ENCODE measurements around the gene SMTN.
"Not testable (repeated sequence)": the region's sequence is repeated elsewhere in the genome, so short reads cannot be mapped to it uniquely, and the experiment has no call there.

The SMTN gene

DNA sequence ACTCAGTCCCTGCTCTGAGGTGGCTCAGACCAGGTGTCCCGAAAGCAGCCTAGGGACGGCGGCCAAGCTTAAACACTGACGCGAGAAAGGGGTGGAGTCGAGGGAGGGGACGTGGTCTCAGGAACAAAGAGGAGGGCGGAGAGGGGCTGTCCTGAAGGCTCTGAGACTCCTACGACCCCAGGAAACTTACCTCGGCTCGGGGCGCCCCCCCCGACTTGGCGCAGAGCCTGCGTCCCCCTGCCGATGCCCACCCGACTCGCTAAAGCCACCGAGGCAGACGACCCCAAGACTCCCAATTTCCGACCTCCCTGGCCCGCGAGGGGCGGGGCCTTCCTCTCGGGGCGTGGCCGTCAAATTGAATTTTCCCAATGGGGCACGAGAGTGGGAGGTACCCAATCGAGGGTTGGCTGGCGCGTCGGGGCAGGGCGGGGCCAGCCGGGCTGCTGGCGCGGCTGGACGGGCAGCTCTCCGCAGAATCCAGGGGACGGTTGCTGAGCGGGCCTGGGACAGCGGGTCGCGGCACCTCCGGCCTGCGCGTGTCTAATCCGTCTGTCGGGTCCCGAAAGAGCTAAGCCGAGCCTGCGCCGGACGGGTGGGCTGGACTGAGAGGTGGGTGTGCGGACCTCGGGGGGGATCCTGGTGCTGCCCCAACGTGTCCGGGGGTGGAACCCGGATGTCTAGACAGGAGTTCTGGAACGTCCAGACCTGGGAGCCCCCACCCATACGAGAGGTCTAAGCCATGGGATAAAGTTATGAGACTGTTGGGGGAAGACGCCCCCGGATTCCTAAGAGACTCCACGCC, at the start of gene SMTN:
Gene SMTN (plus strand): TSS at position 471 of the 802 bp plus-strand sequence. CDS start 1,941 bp downstream, outside the sequence.
- peak; percentile 83 to 86 for DNase-seq

- no peak for DNase-seq
Observed at GRCh38 chr22:31036671-31037550, 44.2 kb upstream of the SMTN start.

DNA sequence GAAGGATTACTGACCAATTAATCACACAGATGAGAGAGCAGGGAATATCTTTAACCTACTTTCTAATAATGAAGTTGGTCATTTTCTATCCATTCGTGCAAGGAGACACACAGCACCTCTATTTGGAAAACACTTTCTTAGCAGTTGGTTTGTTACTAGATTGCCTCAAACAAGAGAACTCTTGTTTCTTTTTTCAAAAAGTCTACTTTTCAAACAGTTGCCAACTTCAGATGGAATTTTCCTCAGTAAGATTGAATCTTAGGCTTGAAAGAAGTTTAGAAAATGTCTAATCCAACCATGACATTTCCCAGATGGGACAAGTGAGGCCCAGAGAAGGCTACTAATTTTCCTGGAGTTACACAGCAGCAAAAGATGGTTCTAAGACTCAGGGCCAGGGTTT, 42.4 kb upstream of the SMTN start:
- no peak for DNase-seq

- no peak for DNase-seq
Observed at GRCh38 chr22:31039393-31039792, 41.7 kb upstream of the SMTN start.

- DNase-seq, result no peak
Observed at GRCh38 chr22:31040542-31041398, 40.3 kb upstream of the SMTN start.

- no peak for DNase-seq
Observed at GRCh38 chr22:31044262-31044861, 36.8 kb upstream of the SMTN start.

DNA sequence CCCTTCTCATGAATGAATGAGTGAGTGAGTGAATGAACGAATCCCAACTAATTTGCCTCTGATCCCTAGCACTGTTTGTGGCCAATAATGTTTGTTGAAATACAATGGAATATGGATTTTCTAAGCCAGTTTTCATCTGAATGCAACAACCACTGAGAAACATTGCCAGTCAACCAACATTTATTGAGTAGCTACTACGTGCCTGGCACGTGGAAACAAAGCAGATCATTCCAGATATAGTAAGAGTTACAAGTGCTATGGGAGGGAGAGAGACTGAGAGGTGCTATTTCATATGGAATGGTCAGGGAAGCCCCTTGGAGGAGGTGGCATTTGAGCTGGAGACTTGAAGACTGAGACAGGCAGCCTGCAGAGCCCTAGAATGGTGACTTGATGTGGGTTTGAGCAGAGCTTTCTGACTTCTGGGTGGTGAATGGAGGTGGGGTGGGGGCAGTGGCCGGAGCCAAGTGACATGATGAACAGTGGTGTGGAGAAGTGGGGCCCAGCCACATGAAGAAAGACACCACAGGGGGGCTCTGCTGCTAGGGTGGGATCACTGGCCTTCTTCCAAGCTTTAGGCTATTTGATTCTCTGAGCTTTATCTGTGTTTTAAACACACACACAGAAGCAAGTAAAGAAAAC, 35.1 kb upstream of the SMTN start:
- no peak for DNase-seq

- peak in 1 of 2 experiments; percentile 56 for DNase-seq
Observed at GRCh38 chr22:31046539-31047226, 34.4 kb upstream of the SMTN start.

DNA sequence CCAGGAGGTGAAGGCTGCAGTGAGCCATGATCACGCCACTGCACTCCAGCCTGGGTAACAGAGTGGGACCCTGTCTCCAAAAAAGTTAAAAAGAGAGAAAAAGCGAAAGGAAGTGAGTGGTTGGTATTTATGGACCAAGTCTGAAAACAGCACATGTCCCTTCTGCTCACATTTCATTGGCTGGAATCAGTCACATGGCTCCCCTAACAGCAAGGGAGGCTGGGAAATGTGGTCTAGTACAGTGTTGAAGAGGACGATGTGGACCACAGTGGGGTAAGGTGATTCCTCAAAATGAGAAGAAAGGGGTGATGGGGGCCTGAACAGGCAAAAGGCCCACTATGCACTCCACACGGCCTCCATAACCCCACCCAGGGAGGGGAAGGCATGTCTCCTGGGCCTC, 32.5 kb upstream of the SMTN start:
- DNase-seq, result no peak

GRCh38 chr22:31049815-31050420, 31.2 kb upstream of the SMTN start:
- no peak for DNase-seq

DNA sequence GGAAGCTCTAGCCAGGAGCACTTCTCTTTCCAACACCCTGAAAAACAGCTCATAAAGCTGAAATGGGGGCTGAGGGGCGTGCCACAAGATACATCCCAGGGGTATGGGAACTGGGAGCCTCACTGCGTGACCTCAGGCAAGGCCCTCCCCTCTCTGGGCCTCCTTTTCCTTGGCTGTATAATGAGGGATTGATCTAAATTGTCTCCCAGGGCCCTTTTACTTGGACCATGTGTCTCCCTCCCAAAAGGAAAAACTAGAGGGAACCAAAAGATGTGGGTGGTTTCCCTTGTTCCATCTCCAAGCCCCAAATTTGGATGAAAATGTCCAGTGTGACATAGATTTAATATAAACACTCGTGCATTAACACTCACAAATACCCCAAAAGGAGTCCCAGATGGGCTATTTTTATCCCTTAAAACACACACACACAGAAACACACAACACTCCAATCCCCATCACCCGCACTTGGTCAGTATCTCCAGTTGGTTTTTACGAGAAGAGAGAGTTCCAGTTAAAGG, 25.9 kb upstream of the SMTN start:
- no peak for DNase-seq

- peak; percentile 95 to 97 for DNase-seq
Observed at GRCh38 chr22:31055635-31056159, 25.4 kb upstream of the SMTN start.

DNA sequence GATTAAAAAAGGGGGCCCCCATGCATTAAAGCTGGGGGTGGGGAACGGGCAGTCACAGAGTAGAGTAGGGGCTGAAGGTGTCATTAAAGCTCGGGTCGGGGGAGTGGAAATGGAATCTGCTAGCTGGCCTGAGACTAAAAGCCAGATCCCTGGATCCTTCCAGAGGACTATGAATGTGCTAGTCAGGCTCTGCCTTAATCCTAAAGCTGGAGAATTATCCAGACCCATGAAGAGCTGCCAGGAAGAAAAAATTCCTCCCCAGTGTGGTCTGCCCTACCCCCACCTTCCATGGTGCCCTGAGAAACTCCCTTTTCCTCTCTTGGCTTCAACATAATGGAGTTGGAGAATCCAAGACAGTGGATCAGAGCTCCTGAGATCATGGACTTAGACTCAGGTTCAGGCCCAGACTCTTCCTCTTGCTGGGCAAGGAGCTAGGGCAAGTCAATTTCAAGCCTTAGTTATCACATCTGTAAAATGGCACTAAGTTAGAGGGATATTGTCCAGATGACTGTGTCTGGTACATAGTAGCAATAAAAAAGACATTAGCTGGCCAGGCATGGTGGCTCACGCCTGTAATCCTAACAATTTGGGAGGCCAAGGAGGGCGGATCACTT, 24.0 kb upstream of the SMTN start:
- DNase-seq, result no peak

GRCh38 chr22:31059663-31060062, 21.5 kb upstream of the SMTN start:
- DNase-seq, result not testable (repeated sequence)

GRCh38 chr22:31062566-31063230, 18.4 kb upstream of the SMTN start:
- no peak for DNase-seq

- DNase-seq, result no peak
Observed at GRCh38 chr22:31064369-31064768, 16.7 kb upstream of the SMTN start.

GRCh38 chr22:31068970-31069369, 12.1 kb upstream of the SMTN start:
- no peak for DNase-seq

DNA sequence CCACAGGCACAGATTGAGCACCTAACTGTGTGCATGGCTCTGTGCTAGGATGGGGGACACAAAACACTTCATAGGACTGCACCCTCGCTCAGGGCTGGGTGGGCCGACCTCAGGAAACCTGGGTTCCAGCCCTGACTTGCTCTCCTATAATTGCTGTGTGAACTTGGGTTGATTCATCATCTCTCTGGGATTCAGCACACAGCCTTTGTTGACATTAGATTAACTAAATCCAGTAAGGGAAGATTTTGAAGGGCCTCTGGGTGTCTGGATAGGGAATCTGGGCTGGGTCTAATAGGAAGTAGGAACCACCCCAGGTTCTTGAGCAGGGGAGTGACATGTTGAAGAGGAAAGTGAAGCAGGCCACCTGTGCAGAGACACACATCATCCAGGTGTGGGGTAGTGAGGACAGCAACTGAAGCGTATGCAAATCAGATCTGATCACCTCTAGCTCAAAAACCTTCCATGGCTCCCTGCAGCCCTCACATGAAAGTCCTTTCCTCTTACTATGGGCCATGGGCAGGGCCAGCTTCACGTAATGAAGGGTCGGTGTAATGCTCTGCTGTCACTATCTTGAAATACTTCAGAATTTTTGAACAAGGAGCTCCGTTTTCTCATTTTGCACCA, 11.3 kb upstream of the SMTN start:
- DNase-seq, result not testable (repeated sequence)

DNA sequence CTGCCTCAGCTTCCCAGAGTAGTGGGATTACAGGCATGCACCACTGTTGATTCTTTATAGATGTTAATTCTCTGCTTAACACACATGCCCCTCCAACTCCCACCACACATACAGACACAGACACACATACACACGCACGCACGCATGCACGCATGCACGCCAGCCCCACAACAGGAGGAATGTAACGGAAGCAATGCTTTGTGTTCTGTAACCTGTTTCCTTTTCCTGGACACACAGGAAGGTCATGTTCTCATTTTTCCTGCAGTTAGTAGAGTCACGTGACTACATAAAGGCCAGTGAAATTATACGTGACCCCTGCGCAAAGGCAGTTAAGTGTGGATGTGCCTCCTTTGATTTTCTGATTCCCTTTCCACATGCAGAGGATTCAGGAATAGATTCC, 8.0 kb upstream of the SMTN start:
- DNase-seq, result not testable (repeated sequence)
